NB4 (cell line): ENCODE data around the gene THAP2.
"Not testable (repeated sequence)": the region's sequence is repeated elsewhere in the genome, so short reads cannot be mapped to it uniquely, and the experiment has no call there.

Source experiments
- CTCF ChIP-seq: IDR thresholded peaks from one replicate; pipeline ENCODE4 v1.5.1; 2012; ENCODE audit warnings: low read depth, low read length
- MAX ChIP-seq: IDR thresholded peaks from 2 replicates; pipeline ENCODE4 v1.6.1; 2011; ENCODE audit warnings: low read depth, low read length
- POLR2A ChIP-seq: IDR thresholded peaks from 2 replicates; pipeline ENCODE4 v1.6.1; 2011; ENCODE audit warnings: mild to moderate bottlenecking; ENCODE audit not compliant: insufficient read length; ENCODE audit errors: extremely low read depth

- not testable (repeated sequence) for TF ChIP-seq CTCF, POLR2A, MAX
These were observed 23.1 kb downstream of the THAP2 start for GRCh38 chr12:71687172-71687571.
